Psoas muscle (tissue), 8 donors: Measurements from ENCODE around the gene KCP. TPM values are rescaled to one million over a fixed set of nuclear protein-coding genes. Genes with fewer than 3 reads are reported as not detected.

Source experiments
- ATAC-seq, 4 donors: fragments of 200-7000 bp; cut with Tn5 transposase; one replicate each; pipeline ENCODE4 v1.9.1; 2020; ENCODE audit warnings: moderate library complexity in 3 of 4, mild to moderate bottlenecking in 2 of 4
- DNase-seq, 2 donors: peaks; one replicate each; pipeline ENCODE4 v3.0.0-alpha.2; 2020
- H3K27ac ChIP-seq: fragments of 200-600 bp; one replicate; pipeline ENCODE4 v1.8.0; 2022
- H3K27me3 ChIP-seq, 3 donors: fragments of 200-600 bp in 1 of 3; one replicate each; pipeline versions ENCODE4 v1.6.1 to v1.8.0; 2013 to 2022; ENCODE audit warnings: low read length in 2 of 3, mild to moderate bottlenecking in 2 of 3, moderate library complexity in 1 of 3; ENCODE audit not compliant: insufficient read depth in 3 of 3
- H3K36me3 ChIP-seq, 2 donors: fragments of 200-600 bp in 1 of 2; one replicate each; pipeline versions ENCODE4 v1.6.1 to v1.8.0; 2013 to 2022; ENCODE audit warnings: low read depth in 1 of 2, mild to moderate bottlenecking in 1 of 2, moderate library complexity in 1 of 2; ENCODE audit not compliant: insufficient read depth in 1 of 2
- H3K4me1 ChIP-seq: fragments of 200-600 bp; one replicate; pipeline ENCODE4 v1.8.0; 2022
- H3K4me3 ChIP-seq: fragments of 200-600 bp; one replicate; pipeline ENCODE4 v1.8.0; 2022; ENCODE audit warnings: mild to moderate bottlenecking
- H3K9me3 ChIP-seq: fragments of 200-600 bp; one replicate; pipeline ENCODE4 v1.8.0; 2022
- CTCF ChIP-seq: fragments of 200-600 bp; IDR thresholded peaks from one replicate; pipeline ENCODE4 v1.8.0; 2022; ENCODE audit warnings: antibody characterized with exemption
- WGBS, 3 donors: extraction: QIAGEN DNeasy Blood & Tissue Kit; methylation state at CpG; one replicate each; pipeline versions ENCODE4 v1.1.6 to v1.1.7; 2013; 5-methylcytosine and 5-hydroxymethylcytosine counted together
- intact Hi-C, 2 donors: fragments of 100-400 bp; cut with DNase I; formaldehyde crosslinking; loops; one replicate each; pipeline versions ENCODE4 v1.11.0 to v1.14.2; 2022
- polyA plus RNA-seq, 3 donors: library from polyadenylated mRNA; stranded (reverse); fragments of 200-250 nt; gene quantifications; one replicate each; pipeline ENCODE4 v1.2.3, GENCODE V29; 2013
- total RNA-seq, 4 donors: library from RNA; stranded (reverse); fragmentation: NEBNext Ultra II Directional in 2 of 4; extraction: Animal tissue kit (Norgen Biotek cat#: 25700) in 2 of 4; gene quantifications; one replicate each; pipeline versions ENCODE4 v1.2.1 to v1.2.4, GENCODE V29; 2021 to 2023
- donor health status: healthy with polysubstance abuse.
- donor health status: DM: no; HTN: no; CAD: no; lungs with moderate emphysema.
- donor health status: Bipolar disorder and iron deficiency.
- donor health status: healthy.
- donor health status: DM: yes; HTN: yes; CAD: no.
- donor health status: DM: no; HTN: no; CAD: no.
- donor health status: DM: no; HTN: no; CAD: no.
- donor health status: DM: yes; HTN: yes; CAD: no.

KCP gene
- total and polyA plus RNA-seq, 7 donors, result 0.03 to 0.34 (median 0.15) TPM

GRCh38 chr7:128845475-128845874 is 65.0 kb downstream of the KCP start:
- no peak for TF ChIP-seq CTCF
- WGBS, 3 donors, result 48 to 59% (median 52%) methylated on average over 5 of the region's 5 CpGs
- H3K36me3 ChIP-seq, result peaks cover 4 to 100% of the 10 kb centered on the region in 2 donors
- no peak overlapping the region for H3K4me3 ChIP-seq
- H3K4me1 ChIP-seq, result peaks cover 6% of the 10 kb centered on the region
- H3K27ac ChIP-seq, result peak overlapping the region; percentile 100
- intact Hi-C loops, result no loop called here
- ATAC-seq, result no peak
- DNase-seq, result peak in 1 of 2 donors; percentile 20
- H3K9me3 ChIP-seq, result no peaks in the 10 kb centered on the region
- no peaks in the 10 kb centered on the region for H3K27me3 ChIP-seq

GRCh38 chr7:128844777-128845311 is 65.7 kb downstream of the KCP start:
- Histone ChIP-seq H3K4me3 (no peak overlapping the region), H3K27ac (peak overlapping the region; percentile 100), H3K36me3 (peaks cover 1 to 100% of the 10 kb centered on the region in 2 donors), H3K4me1 (peaks cover 9% of the 10 kb centered on the region), H3K9me3 (no peaks in the 10 kb centered on the region), H3K27me3 (no peaks in the 10 kb centered on the region)
- ATAC-seq (no peak), DNase-seq (peak; percentile 27 to 59)
- WGBS, 3 donors, result 70 to 85% (median 75%) methylated on average over 25 of the region's 25 CpGs
- TF ChIP-seq CTCF, result no peak
- intact Hi-C loops, result no loop called here

GRCh38 chr7:128843938-128844621 is 66.4 kb downstream of the KCP start:
- H3K4me1 ChIP-seq, result peaks cover 15% of the 10 kb centered on the region
- peaks cover 0 to 100% of the 10 kb centered on the region in 2 donors for H3K36me3 ChIP-seq
- TF ChIP-seq CTCF, result no peak
- ATAC-seq, result peak; percentile 11 to 40 (median 19)
- H3K27ac ChIP-seq, result peak overlapping the region; percentile 100
- DNase-seq, result peak; percentile 34 to 79
- H3K9me3 ChIP-seq, result no peaks in the 10 kb centered on the region
- WGBS, 3 donors, result 52 to 79% (median 53%) methylated on average over 15 to 17 of the region's 17 CpGs
- intact Hi-C loops, result no loop called here
- no peaks in the 10 kb centered on the region for H3K27me3 ChIP-seq
- no peak overlapping the region for H3K4me3 ChIP-seq

GRCh38 chr7:128842674-128843641 is 67.6 kb downstream of the KCP start:
- TF ChIP-seq CTCF, result no peak
- Histone ChIP-seq H3K4me1 (peaks cover 15% of the 10 kb centered on the region), H3K27ac (peak overlapping the region; percentile 100), H3K4me3 (no peak overlapping the region), H3K27me3 (no peaks in the 10 kb centered on the region), H3K36me3 (peaks cover 0 to 100% of the 10 kb centered on the region in 2 donors), H3K9me3 (no peaks in the 10 kb centered on the region)
- DNase-seq (peak; percentile 28 to 63), ATAC-seq (no peak)
- 73 to 87% (median 75%) methylated on average over 37 to 38 of the region's 38 CpGs for WGBS, 3 donors
- intact Hi-C loops, result no loop called here
